GM19328 (cell line): Measurements from ENCODE around the gene ANKRD11.
A peak's percentile ranks its signal among the peaks of the same experiment; 100 is the strongest.
"Not testable (repeated sequence)": the region's sequence is repeated elsewhere in the genome, so short reads cannot be mapped to it uniquely, and the experiment has no call there.

Experiments used
- ATAC-seq: cut with Tn5 transposase; IDR thresholded peaks from one replicate; pipeline ENCODE4 v1.9.1; 2021; ENCODE audit warnings: mild to moderate bottlenecking, moderate library complexity; ENCODE audit not compliant: unreplicated experiment

Gene ANKRD11

GRCh38 chr16:89253548-89254287 is 236.6 kb downstream of the ANKRD11 start:
- ATAC-seq: no peak

GRCh38 chr16:89248196-89248982 is 242.0 kb downstream of the ANKRD11 start:
- ATAC-seq: no peak

GRCh38 chr16:89247734-89248075 is 242.7 kb downstream of the ANKRD11 start:
- ATAC-seq: not testable (repeated sequence)

GRCh38 chr16:89246903-89247733 is 243.2 kb downstream of the ANKRD11 start:
- peak; percentile 64 for ATAC-seq

- ATAC-seq: no peak
Observed at GRCh38 chr16:89246383-89246902, 243.9 kb downstream of the ANKRD11 start.

- no peak for ATAC-seq
Observed at GRCh38 chr16:89244754-89245153, 245.6 kb downstream of the ANKRD11 start.

- not testable (repeated sequence) for ATAC-seq
Observed at GRCh38 chr16:89244264-89244663, 246.1 kb downstream of the ANKRD11 start.

GRCh38 chr16:89243664-89244063 is 246.7 kb downstream of the ANKRD11 start:
- no peak for ATAC-seq

GRCh38 chr16:89242795-89243200 is 247.6 kb downstream of the ANKRD11 start:
- no peak for ATAC-seq

GRCh38 chr16:89241187-89242007 is 249.0 kb downstream of the ANKRD11 start:
- ATAC-seq: peak; percentile 48

- ATAC-seq: no peak
Observed at GRCh38 chr16:89237733-89238132, 252.6 kb downstream of the ANKRD11 start.

GRCh38 chr16:89233678-89234490 is 256.5 kb downstream of the ANKRD11 start:
- ATAC-seq: no peak

- no peak for ATAC-seq
Observed at GRCh38 chr16:89232107-89232506, 258.3 kb downstream of the ANKRD11 start.

- no peak for ATAC-seq
Observed at GRCh38 chr16:89230255-89230654, 260.1 kb downstream of the ANKRD11 start.

- no peak for ATAC-seq
Observed at GRCh38 chr16:89224665-89225064, 265.7 kb downstream of the ANKRD11 start.

- no peak for ATAC-seq
Observed at GRCh38 chr16:89222931-89223330, 267.4 kb downstream of the ANKRD11 start.

- no peak for ATAC-seq
Observed at GRCh38 chr16:89221604-89222003, 268.8 kb downstream of the ANKRD11 start.

GRCh38 chr16:89219365-89219764 is 271.0 kb downstream of the ANKRD11 start:
- ATAC-seq: no peak
